DOHH2 (cell line): ENCODE measurements around the gene CNTNAP2.

Experiments
- H3F3A ChIP-seq: fragments of 200-600 bp; sonication (generic), shearing (Covaris generic); 2 replicates; pipeline ENCODE4 v1.6.0; 2016; ENCODE audit warnings: antibody characterized with exemption, mild to moderate bottlenecking; ENCODE audit not compliant: control insufficient read depth, insufficient read depth
- H3K27ac ChIP-seq: fragments of 200-600 bp; sonication (generic); 2 replicates; pipeline ENCODE4 v1.5.1; 2014; ENCODE audit warnings: low read depth, mild to moderate bottlenecking, low read length, moderate library complexity
- H3K27me3 ChIP-seq: fragments of 200-600 bp; sonication (generic); 2 replicates; pipeline ENCODE4 v1.6.1; 2014; ENCODE audit warnings: mild to moderate bottlenecking, low read length, mixed read lengths; ENCODE audit not compliant: control insufficient read depth
- H3K36me3 ChIP-seq: fragments of 200-600 bp; sonication (generic); 2 replicates; pipeline ENCODE4 v1.6.1; 2014; ENCODE audit warnings: mild to moderate bottlenecking, low read length, moderate library complexity, mixed read lengths; ENCODE audit not compliant: control insufficient read depth
- H3K4me1 ChIP-seq: fragments of 200-600 bp; sonication (generic); 2 replicates; pipeline ENCODE4 v1.6.1; 2014; ENCODE audit warnings: mild to moderate bottlenecking, low read length, mixed read lengths; ENCODE audit not compliant: control insufficient read depth
- H3K4me2 ChIP-seq: fragments of 200-600 bp; sonication (generic); 2 replicates; pipeline ENCODE4 v1.6.0; 2014; ENCODE audit warnings: mild to moderate bottlenecking, low read length, moderate library complexity
- H3K4me3 ChIP-seq: fragments of 200-600 bp; sonication (generic); 2 replicates; pipeline ENCODE4 v1.5.1; 2014; ENCODE audit warnings: mild to moderate bottlenecking, low read length, mixed read lengths
- H3K79me2 ChIP-seq: fragments of 200-600 bp; sonication (generic); 2 replicates; pipeline ENCODE4 v1.6.1; 2014; ENCODE audit warnings: mild to moderate bottlenecking, low read length, mixed read lengths; ENCODE audit not compliant: control insufficient read depth
- H3K9me2 ChIP-seq: fragments of 200-600 bp; sonication (generic); replicated peaks from 2 replicates; pipeline ENCODE4 v1.6.1; 2014; ENCODE audit warnings: mild to moderate bottlenecking, low read length, mixed read lengths; ENCODE audit not compliant: control insufficient read depth
- H3K9me3 ChIP-seq: fragments of 200-600 bp; sonication (generic); 2 replicates; pipeline ENCODE4 v1.6.1; 2014; ENCODE audit warnings: antibody characterized with exemption, low read length, mixed read lengths; ENCODE audit not compliant: control insufficient read depth, insufficient read depth
- H4K20me1 ChIP-seq: fragments of 200-600 bp; sonication (generic); 2 replicates; pipeline ENCODE4 v1.6.0; 2014; ENCODE audit warnings: low read depth, mild to moderate bottlenecking, antibody characterized with exemption, low read length, moderate library complexity; ENCODE audit not compliant: control insufficient read depth, insufficient read depth
- CTCF ChIP-seq: fragments of 200-600 bp; sonication (generic); IDR thresholded peaks from one replicate; pipeline ENCODE4 v1.5.1; 2014; ENCODE audit warnings: antibody characterized with exemption, mild to moderate bottlenecking, low read depth, low read length; ENCODE audit not compliant: poor library complexity, severe bottlenecking
- EZH2phosphoT487 ChIP-seq: fragments of 200-600 bp; sonication (generic); IDR thresholded peaks from 2 replicates; pipeline ENCODE4 v1.6.1; 2017; ENCODE audit warnings: borderline replicate concordance, mild to moderate bottlenecking, antibody characterized with exemption, low read length, moderate library complexity, mixed read lengths

Gene CNTNAP2

GRCh38 chr7:148108381-148108780 lies 1991.8 kb downstream of the CNTNAP2 start:
- Histone ChIP-seq H3K79me2 (no peaks in the 10 kb centered on the region), H3K4me1 (0 out of 2 replicates have a peak, but pooled peaks cover 3% of the 10 kb centered on the region), H3K4me3 (no peak overlapping the region), H3K9me2 (no peaks in the 10 kb centered on the region), H4K20me1 (no peaks in the 10 kb centered on the region), H3K27me3 (no peaks in the 10 kb centered on the region), H3K4me2 (no peak overlapping the region), H3K27ac (no peak overlapping the region), H3K9me3 (no peaks in the 10 kb centered on the region), H3K36me3 (no peaks in the 10 kb centered on the region), H3F3A (no peaks in the 10 kb centered on the region)
- TF ChIP-seq EZH2phosphoT487 (no peak), CTCF (no peak)

- H3K4me1 ChIP-seq, result no peaks in the 10 kb centered on the region
- no peaks in the 10 kb centered on the region for H3K9me3 ChIP-seq
- no peaks in the 10 kb centered on the region for H3K36me3 ChIP-seq
- H3K9me2 ChIP-seq, result no peaks in the 10 kb centered on the region
- no peaks in the 10 kb centered on the region for H3K27me3 ChIP-seq
- H3K27ac ChIP-seq, result no peak overlapping the region
- H4K20me1 ChIP-seq, result no peaks in the 10 kb centered on the region
- TF ChIP-seq CTCF, result no peak
- no peak for TF ChIP-seq EZH2phosphoT487
- no peak overlapping the region for H3K4me3 ChIP-seq
- H3F3A ChIP-seq, result no peaks in the 10 kb centered on the region
- H3K79me2 ChIP-seq, result no peaks in the 10 kb centered on the region
- H3K4me2 ChIP-seq, result no peak overlapping the region
Measured at GRCh38 chr7:148110097-148110868, 1993.7 kb downstream of the CNTNAP2 start.

GRCh38 chr7:148114804-148115203 lies 1998.2 kb downstream of the CNTNAP2 start:
- Histone ChIP-seq H3F3A (no peaks in the 10 kb centered on the region), H3K4me1 (no peaks in the 10 kb centered on the region), H3K4me2 (no peak overlapping the region), H3K4me3 (no peak overlapping the region), H3K27ac (no peak overlapping the region), H4K20me1 (no peaks in the 10 kb centered on the region), H3K36me3 (no peaks in the 10 kb centered on the region), H3K27me3 (no peaks in the 10 kb centered on the region), H3K79me2 (no peaks in the 10 kb centered on the region), H3K9me2 (no peaks in the 10 kb centered on the region), H3K9me3 (no peaks in the 10 kb centered on the region)
- no peak for TF ChIP-seq EZH2phosphoT487
- no peak for TF ChIP-seq CTCF
